Activated CD4-positive, alpha-beta T cell treated with anti-CD3 and anti-CD28 coated beads, Interleukin-2, amount 50 U/mL, for 24 hours (primary cell): Measurements from ENCODE around the gene CEACAM5.

Experiments
- DNase-seq, 2 donors: peaks; one replicate each; pipeline ENCODE4 v3.0.0-alpha.2; 2020; ENCODE audit warnings: low read depth in 1 of 2, low spot score in 1 of 2

The CEACAM5 gene

DNA sequence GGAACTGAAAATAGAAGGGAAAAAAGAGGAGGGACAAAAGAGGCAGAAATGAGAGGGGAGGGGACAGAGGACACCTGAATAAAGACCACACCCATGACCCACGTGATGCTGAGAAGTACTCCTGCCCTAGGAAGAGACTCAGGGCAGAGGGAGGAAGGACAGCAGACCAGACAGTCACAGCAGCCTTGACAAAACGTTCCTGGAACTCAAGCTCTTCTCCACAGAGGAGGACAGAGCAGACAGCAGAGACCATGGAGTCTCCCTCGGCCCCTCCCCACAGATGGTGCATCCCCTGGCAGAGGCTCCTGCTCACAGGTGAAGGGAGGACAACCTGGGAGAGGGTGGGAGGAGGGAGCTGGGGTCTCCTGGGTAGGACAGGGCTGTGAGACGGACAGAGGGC, at the start of gene CEACAM5:
CEACAM5 (plus strand) TSS at position 146 of the 400 bp plus-strand sequence; CDS start at position 252, 106 bp downstream.
- no peak for DNase-seq

DNA sequence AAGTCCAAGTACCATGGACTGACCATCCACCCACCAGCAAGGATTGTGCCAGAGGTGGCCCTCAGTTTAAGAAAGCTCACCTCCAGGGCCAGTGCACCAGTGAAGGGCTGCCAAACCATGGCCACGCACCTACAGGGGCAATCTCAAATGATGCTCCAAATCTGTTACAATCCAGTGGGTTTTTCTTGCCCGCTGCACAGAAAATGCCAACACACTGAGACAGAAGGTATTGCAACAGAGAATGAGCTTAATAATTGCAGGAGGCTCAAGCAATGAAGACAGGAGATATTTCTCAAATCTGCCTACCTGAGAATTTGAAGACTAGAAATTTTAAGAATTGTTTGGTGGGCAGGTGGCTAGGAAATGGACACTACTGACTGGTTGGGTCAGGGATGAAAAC, 42.4 kb upstream of the CEACAM5 start:
- DNase-seq = no peak

DNA sequence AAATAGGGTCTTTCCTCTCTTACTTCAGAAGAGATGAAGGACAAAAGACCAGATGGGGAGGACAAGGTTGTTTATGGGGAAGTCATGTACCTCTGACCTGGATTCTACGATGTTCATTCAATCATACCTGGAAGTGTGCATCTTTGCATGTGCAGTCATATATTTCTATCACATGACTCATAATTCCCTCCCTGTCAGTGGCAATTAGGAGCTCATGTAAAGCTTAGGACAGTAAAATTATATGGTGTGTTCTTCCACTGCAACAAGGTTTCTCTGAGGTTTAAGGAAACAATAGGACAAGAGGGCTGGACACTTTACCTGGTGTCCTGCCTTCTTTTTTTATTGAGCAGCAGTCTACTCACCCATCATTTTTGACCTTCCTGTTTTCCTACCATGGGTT, 40.1 kb upstream of the CEACAM5 start:
- no peak for DNase-seq

DNA sequence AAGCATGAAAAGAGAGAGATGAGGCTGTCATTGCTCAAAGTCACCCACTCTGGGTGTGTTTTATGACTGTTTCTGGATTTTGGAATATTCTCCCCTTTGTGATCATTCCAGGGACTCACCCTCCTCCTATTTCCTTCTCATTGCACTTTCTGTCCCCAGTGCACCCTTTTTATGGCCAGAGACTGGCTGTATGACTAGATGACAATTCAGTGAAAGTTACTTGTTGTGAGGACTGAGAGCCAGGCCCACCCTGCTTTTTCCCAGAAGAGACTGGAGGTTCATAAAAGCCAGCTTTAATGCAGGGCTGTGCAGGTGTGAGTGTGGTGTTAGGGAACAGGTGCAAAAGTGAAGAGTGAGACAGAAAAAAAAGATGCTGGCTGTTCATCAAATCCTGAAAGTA, 37.7 kb upstream of the CEACAM5 start:
- no peak for DNase-seq

DNA sequence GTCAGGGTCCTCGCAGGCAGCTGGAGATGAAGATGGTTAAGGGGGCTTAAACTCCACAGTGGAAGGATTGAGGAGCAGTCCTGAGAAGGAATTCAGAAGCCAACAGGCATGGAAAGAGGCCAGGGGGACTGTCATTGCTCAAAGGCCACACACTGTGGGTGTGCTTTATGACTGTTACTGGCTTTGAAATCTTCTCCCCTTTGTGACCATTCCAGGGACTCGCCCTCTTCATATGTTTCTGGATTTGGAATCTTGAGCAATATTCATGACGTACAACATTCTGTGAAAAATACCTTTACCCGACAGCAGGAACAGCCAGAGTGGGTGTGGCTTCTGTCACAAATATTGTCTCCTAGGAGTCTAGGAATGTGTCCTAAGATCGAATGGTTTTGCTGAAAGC, 36.9 kb upstream of the CEACAM5 start:
- DNase-seq = no peak

DNA sequence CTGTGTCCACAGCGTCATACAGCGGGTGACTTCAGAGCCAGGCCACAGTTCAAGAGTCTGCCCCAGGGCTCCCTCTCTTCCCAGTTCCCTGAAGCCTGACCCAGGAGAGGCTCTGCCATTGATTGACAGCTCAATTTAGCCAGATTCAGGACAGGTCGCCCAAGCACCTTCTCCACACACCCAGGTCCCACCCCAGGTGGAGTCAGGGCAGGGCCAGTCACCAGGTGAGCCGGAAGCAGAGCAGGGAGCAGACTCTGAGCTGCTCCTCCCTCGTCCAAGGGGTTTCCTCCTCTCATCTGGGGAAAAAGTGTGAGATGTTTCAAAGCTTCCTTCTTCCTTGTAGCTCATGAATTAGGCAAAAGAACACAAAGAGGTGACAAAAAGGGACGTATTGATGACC, 26.0 kb upstream of the CEACAM5 start:
- no peak for DNase-seq

DNA sequence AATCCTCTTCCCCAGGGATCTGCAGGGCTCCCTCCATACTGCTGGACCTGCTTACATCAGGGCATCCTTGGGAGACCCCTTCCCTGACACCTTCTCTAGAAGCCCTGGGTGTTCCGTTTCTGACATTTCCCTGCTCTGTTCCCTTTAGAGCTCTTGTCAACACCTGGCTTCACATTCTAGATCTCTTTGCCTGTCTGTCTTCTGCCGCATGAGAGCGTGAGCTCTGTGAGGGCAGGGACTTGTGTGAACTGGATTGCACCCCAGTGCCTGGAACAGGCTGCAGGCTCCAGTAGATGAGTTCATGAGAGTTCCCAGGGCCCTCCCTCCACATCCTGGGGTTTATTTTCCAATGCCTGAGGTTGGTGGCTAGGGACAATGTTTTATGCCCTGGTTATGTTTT, 21.0 kb upstream of the CEACAM5 start:
- no peak for DNase-seq

DNA sequence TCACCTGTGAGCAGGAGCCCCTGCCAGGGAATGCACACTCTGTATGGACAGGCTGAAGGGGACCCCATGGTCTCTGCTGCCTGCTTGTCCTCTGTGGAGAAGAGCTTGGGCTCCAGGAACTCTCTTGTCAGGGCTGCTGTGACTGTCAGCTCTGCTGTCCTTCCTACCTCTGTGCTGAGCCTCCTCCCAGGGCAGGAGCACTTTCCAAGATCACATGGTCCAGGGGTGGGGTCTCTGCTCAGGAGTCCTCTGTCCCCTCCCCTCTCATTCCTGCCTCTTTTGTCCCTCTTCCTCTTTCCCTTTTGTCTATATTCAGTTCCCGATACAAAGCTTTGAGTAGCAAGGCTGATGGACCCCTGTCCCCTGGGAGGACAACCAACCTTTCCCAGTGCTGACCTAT, 20.3 kb upstream of the CEACAM5 start, which contains the start of gene CEACAM7:
CEACAM7 (minus strand) TSS at position 173 of the 400 bp plus-strand sequence; CDS start at position 68, 105 bp downstream.
- no peak for DNase-seq

DNA sequence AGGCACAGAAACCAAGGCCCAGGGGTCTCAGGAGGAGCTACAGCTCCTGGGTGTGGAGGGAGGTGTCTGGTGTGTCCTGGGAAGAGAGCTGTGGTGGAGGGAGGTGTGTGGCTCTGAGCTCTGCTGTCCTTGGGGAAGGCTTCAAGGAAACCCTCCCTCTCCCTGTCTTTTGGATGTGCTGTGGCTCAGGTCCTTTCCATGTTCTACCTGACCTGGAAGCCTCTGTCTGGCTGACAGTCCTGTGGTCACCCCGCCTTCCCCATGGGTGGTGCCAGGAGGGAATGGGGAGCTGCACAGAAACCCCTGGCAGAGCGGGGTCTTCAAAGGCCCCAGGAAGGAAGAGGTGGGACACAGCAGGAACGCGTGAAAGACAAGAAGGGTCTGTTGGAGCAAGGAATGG, 19.7 kb upstream of the CEACAM5 start:
- no peak for DNase-seq

DNA sequence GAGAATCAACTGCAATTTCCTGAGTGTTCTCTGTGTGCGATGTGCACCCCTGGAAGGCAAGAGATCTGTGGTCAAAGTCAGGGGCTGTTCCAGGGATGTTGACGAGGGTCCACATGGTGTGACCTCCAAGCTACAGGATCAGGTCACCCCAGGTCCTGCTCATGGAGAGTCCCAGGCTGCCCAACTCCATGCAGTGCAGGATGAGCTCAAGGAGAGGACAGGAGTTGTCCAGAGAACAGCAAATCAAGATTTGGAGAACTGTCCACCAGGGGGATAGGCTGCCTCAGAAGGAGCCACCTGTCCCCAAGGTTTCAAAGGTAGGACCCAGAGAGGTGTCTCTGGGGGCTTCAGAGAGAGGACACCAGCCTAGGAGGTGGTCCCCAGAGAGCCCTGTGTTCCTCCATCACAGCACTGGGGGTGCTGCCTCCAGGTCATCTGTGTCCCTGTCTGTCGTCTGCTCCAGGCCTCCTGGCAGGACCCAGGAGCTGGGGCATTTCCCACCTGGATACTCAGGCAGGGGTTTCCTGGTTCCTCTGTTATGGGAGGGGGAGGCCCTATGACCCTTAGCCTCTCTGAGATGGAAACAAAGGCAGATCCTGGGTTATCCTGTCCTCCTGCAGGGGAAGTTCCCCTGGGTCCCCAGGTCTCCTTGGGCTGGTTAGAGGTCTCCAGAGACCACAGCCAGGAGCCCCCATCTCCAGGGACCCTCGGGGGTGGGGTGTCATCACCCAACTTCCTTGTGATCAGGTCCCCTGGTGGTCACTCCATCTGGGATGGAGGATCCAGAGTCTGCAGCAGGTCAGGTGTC, 18.2 kb upstream of the CEACAM5 start:
- DNase-seq = no peak

DNA sequence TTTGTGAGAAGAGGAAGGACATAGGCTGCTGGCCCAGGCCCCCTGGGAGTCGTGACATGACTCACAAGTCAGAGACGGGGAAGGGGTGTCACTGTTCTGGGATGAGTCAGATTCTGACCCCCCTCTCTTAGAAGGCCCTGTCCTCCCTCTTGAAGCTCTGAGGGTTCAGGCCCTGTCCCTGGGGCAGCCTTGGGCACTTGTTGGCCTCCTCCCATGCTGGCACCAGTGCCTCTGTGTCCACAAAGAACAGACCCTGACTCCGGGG, 17.7 kb upstream of the CEACAM5 start:
- no peak for DNase-seq

DNA sequence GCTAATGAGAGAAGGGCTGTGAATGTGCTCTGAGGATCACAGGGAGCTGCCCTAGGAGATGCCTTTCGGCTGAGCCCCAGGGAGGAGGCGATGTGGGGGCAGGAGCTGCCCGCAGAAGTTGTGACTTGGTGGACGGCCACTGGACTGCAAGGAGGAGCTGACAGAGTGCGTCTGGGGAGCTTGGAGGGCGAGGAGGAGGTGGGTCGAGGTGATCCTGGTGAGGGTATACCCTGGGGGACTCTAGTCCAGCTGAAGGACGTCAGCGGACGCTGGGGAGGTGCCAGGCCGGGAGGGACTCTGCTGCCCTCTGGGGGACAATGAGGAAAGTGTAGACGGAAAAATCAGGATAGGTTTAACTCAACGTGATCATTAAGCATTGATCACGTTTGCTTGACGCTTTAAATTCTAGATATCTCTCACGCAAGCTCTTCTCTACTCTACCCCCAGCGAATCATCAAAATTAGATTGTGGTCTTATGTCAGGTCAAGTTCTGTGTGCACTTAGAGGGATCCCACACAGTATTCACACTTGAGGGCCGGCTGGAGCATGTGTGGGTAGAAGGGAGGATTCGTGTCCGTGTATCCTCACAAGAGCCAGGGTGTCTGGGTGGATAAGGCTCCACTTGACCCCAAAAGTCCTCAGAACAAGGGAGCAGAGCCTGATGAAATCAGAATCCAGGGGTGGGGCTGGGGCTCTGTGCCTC, 17.0 kb upstream of the CEACAM5 start:
- no peak for DNase-seq

DNA sequence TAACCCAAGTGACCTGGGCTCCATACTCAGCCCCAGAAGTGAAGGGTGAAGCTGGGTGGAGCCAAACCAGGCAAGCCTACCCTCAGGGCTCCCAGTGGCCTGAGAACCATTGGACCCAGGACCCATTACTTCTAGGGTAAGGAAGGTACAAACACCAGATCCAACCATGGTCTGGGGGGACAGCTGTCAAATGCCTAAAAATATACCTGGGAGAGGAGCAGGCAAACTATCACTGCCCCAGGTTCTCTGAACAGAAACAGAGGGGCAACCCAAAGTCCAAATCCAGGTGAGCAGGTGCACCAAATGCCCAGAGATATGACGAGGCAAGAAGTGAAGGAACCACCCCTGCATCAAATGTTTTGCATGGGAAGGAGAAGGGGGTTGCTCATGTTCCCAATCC, 14.2 kb upstream of the CEACAM5 start:
- no peak for DNase-seq

DNA sequence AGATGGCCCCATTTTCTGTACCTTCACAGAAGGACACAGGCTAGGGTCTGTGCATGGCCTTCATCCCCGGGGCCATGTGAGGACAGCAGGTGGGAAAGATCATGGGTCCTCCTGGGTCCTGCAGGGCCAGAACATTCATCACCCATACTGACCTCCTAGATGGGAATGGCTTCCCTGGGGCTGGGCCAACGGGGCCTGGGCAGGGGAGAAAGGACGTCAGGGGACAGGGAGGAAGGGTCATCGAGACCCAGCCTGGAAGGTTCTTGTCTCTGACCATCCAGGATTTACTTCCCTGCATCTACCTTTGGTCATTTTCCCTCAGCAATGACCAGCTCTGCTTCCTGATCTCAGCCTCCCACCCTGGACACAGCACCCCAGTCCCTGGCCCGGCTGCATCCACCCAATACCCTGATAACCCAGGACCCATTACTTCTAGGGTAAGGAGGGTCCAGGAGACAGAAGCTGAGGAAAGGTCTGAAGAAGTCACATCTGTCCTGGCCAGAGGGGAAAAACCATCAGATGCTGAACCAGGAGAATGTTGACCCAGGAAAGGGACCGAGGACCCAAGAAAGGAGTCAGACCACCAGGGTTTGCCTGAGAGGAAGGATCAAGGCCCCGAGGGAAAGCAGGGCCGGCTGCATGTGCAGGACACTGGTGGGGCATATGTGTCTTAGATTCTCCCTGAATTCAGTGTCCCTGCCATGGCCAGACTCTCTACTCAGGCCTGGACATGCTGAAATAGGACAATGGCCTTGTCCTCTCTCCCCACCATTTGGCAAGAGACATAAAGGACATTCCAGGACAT, 13.4 kb upstream of the CEACAM5 start:
- DNase-seq = no peak

DNA sequence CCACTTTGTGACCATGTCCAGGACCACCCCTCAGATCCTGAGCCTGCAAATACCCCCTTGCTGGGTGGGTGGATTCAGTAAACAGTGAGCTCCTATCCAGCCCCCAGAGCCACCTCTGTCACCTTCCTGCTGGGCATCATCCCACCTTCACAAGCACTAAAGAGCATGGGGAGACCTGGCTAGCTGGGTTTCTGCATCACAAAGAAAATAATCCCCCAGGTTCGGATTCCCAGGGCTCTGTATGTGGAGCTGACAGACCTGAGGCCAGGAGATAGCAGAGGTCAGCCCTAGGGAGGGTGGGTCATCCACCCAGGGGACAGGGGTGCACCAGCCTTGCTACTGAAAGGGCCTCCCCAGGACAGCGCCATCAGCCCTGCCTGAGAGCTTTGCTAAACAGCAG, 12.7 kb upstream of the CEACAM5 start:
- no peak for DNase-seq

DNA sequence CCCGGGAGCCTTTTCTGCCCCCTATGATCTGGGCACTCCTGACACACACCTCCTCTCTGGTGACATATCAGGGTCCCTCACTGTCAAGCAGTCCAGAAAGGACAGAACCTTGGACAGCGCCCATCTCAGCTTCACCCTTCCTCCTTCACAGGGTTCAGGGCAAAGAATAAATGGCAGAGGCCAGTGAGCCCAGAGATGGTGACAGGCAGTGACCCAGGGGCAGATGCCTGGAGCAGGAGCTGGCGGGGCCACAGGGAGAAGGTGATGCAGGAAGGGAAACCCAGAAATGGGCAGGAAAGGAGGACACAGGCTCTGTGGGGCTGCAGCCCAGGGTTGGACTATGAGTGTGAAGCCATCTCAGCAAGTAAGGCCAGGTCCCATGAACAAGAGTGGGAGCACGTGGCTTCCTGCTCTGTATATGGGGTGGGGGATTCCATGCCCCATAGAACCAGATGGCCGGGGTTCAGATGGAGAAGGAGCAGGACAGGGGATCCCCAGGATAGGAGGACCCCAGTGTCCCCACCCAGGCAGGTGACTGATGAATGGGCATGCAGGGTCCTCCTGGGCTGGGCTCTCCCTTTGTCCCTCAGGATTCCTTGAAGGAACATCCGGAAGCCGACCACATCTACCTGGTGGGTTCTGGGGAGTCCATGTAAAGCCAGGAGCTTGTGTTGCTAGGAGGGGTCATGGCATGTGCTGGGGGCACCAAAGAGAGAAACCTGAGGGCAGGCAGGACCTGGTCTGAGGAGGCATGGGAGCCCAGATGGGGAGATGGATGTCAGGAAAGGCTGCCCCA, 11.8 kb upstream of the CEACAM5 start:
- DNase-seq = no peak

DNA sequence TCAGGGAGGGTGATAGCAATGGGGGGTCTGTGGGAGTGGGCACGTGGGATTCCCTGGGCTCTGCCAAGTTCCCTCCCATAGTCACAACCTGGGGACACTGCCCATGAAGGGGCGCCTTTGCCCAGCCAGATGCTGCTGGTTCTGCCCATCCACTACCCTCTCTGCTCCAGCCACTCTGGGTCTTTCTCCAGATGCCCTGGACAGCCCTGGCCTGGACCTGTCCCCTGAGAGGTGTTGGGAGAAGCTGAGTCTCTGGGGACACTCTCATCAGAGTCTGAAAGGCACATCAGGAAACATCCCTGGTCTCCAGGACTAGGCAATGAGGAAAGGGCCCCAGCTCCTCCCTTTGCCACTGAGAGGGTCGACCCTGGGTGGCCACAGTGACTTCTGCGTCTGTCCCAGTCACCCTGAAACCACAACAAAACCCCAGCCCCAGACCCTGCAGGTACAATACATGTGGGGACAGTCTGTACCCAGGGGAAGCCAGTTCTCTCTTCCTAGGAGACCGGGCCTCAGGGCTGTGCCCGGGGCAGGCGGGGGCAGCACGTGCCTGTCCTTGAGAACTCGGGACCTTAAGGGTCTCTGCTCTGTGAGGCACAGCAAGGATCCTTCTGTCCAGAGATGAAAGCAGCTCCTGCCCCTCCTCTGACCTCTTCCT, 11.1 kb upstream of the CEACAM5 start:
- no peak for DNase-seq

DNA sequence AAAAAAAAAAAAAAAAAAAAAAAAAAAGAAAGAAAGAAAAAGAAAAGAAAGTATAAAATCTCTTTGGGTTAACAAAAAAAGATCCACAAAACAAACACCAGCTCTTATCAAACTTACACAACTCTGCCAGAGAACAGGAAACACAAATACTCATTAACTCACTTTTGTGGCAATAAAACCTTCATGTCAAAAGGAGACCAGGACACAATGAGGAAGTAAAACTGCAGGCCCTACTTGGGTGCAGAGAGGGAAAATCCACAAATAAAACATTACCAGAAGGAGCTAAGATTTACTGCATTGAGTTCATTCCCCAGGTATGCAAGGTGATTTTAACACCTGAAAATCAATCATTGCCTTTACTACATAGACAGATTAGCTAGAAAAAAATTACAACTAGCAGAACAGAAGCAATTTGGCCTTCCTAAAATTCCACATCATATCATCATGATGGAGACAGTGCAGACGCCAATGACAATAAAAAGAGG, 9.6 kb upstream of the CEACAM5 start:
- DNase-seq = no peak

DNA sequence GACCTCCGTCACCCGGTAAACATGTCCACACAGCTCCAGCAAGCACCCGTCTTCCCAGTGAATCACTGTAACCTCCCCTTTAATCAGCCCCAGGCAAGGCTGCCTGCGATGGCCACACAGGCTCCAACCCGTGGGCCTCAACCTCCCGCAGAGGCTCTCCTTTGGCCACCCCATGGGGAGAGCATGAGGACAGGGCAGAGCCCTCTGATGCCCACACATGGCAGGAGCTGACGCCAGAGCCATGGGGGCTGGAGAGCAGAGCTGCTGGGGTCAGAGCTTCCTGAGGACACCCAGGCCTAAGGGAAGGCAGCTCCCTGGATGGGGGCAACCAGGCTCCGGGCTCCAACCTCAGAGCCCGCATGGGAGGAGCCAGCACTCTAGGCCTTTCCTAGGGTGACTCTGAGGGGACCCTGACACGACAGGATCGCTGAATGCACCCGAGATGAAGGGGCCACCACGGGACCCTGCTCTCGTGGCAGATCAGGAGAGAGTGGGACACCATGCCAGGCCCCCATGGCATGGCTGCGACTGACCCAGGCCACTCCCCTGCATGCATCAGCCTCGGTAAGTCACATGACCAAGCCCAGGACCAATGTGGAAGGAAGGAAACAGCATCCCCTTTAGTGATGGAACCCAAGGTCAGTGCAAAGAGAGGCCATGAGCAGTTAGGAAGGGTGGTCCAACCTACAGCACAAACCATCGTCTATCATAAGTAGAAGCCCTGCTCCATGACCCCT, 9.0 kb upstream of the CEACAM5 start:
- no peak for DNase-seq

DNA sequence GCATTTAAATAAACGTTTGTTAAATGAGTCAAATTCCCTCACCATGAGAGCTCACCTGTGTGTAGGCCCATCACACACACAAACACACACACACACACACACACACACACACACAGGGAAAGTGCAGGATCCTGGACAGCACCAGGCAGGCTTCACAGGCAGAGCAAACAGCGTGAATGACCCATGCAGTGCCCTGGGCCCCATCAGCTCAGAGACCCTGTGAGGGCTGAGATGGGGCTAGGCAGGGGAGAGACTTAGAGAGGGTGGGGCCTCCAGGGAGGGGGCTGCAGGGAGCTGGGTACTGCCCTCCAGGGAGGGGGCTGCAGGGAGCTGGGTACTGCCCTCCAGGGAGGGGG, 8.5 kb upstream of the CEACAM5 start:
- DNase-seq = no peak
